Measurements from ENCODE around the gene PTPN4.

DNA sequence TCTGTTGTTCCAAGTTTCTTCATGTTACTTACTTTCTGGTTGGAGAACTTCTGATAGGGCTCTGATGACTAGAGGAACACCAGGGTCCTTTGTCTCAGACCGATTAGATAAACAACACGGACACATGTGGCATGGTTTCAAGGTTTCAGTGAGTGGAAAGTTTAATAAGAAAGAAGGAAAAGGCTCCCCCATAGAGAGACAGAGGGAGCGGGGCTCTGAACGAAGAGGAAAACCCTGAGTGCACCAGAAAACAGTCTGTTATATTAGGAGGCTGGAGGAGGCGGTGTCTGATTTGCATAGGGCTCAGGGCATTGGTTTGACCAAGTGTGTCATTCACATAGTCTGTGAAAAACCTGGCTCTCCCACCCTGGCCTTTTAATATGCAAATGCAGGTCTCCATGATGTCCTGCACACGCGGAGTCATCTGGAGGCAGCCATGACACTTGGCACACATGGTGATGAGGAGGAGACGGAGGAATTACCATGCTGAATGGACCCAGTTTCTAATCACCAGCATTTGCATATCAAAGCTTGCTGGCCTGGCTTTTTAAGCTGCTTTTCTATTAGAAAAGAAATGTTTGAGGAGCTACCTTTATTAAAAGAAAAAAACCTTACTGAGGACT lies 94.2 kb downstream of the PTPN4 start:
- TF ChIP-seq, protein P1, sequence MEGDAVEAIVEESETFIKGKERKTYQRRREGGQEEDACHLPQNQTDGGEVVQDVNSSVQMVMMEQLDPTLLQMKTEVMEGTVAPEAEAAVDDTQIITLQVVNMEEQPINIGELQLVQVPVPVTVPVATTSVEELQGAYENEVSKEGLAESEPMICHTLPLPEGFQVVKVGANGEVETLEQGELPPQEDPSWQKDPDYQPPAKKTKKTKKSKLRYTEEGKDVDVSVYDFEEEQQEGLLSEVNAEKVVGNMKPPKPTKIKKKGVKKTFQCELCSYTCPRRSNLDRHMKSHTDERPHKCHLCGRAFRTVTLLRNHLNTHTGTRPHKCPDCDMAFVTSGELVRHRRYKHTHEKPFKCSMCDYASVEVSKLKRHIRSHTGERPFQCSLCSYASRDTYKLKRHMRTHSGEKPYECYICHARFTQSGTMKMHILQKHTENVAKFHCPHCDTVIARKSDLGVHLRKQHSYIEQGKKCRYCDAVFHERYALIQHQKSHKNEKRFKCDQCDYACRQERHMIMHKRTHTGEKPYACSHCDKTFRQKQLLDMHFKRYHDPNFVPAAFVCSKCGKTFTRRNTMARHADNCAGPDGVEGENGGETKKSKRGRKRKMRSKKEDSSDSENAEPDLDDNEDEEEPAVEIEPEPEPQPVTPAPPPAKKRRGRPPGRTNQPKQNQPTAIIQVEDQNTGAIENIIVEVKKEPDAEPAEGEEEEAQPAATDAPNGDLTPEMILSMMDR (conservative IDR thresholded peaks at IDR 0.05 in 1 of 2, IDR thresholded peaks at IDR 0.05 in 1 of 2; ENCODE audit: extremely low read depth in 1 of 2, insufficient read depth in 1 of 2, low read depth in 1 of 2, low read length in 2 of 2), result no peak
- TF ChIP-seq EZH2 (IDR thresholded peaks at IDR 0.05; ENCODE audit: borderline replicate concordance, low read length), result no peak

All from mammary epithelial cell (primary cell).